Measurements from ENCODE around the gene SLC22A6. TPM values are rescaled to one million over a fixed set of nuclear protein-coding genes. Genes with fewer than 3 reads are reported as not detected.

Gene SLC22A6
- total and polyA plus RNA-seq, 10 donors, result not detected

Small RNAs within 50 kb of the gene (small RNA-seq; reads per million reads assigned to genes)
- gene RN7SL259P, result 0 reads per million in 4 donors

Other genes with a start within 250 kb of the SLC22A6 start
- 10 to 100 TPM in 5 of 7 donors, 1 to 10 TPM in 2; 6.6 to 14.5 (median 11.1) TPM for gene ZBTB3, start 230.8 kb downstream of the SLC22A6 start, total RNA-seq
- gene ZBTB3, start 230.8 kb downstream of the SLC22A6 start, polyA plus RNA-seq, result 1 to 10 TPM; 3.2 to 4.9 (median 3.9) TPM
- 10 to 100 TPM; 52.1 to 74.0 (median 60.2) TPM for gene POLR2G, start 223.4 kb downstream of the SLC22A6 start, total RNA-seq
- 100 to 1,000 TPM; 129 to 153 (median 135) TPM for gene POLR2G, start 223.4 kb downstream of the SLC22A6 start, polyA plus RNA-seq
- gene TAF6L, start 213.6 kb downstream of the SLC22A6 start, total RNA-seq, result 10 to 100 TPM; 16.6 to 28.8 (median 23.7) TPM
- gene TAF6L, start 213.6 kb downstream of the SLC22A6 start, polyA plus RNA-seq, result 10 to 100 TPM; 11.9 to 37.5 (median 21.1) TPM
- gene TMEM179B, start 197.6 kb downstream of the SLC22A6 start, total RNA-seq, result 10 to 100 TPM; 39.0 to 80.8 (median 48.3) TPM
- gene TMEM179B, start 197.6 kb downstream of the SLC22A6 start, polyA plus RNA-seq, result 10 to 100 TPM; 46.1 to 57.1 (median 54.6) TPM
- 10 to 100 TPM; 11.2 to 27.8 (median 13.6) TPM for gene TMEM223, start 193.0 kb downstream of the SLC22A6 start, total RNA-seq
- gene TMEM223, start 193.0 kb downstream of the SLC22A6 start, polyA plus RNA-seq, result 10 to 100 TPM; 19.0 to 32.8 (median 25.0) TPM
- gene NXF1, start 179.5 kb downstream of the SLC22A6 start, total RNA-seq, result 100 to 1,000 TPM in 4 of 7 donors, 10 to 100 TPM in 3; 87.7 to 125 (median 118) TPM
- 100 to 1,000 TPM in 2 of 3 donors, 10 to 100 TPM in 1; 83.1 to 271 (median 194) TPM for gene NXF1, start 179.5 kb downstream of the SLC22A6 start, polyA plus RNA-seq
- gene STX5, start 152.9 kb downstream of the SLC22A6 start, total RNA-seq, result 10 to 100 TPM; 40.5 to 50.7 (median 43.7) TPM
- 10 to 100 TPM; 20.9 to 27.0 (median 23.5) TPM for gene STX5, start 152.9 kb downstream of the SLC22A6 start, polyA plus RNA-seq
- gene TEX54, start 152.1 kb downstream of the SLC22A6 start, total RNA-seq, result not detected
- gene TEX54, start 152.1 kb downstream of the SLC22A6 start, polyA plus RNA-seq, result not detected
- 10 to 100 TPM; 29.0 to 62.2 (median 46.4) TPM for gene WDR74, start 145.4 kb downstream of the SLC22A6 start, total RNA-seq
- 10 to 100 TPM; 56.0 to 66.2 (median 60.1) TPM for gene WDR74, start 145.4 kb downstream of the SLC22A6 start, polyA plus RNA-seq
- gene SLC3A2, start 104.1 kb downstream of the SLC22A6 start, total RNA-seq, result 100 to 1,000 TPM; 102 to 138 (median 114) TPM
- gene SLC3A2, start 104.1 kb downstream of the SLC22A6 start, polyA plus RNA-seq, result 10 to 100 TPM; 48.7 to 58.4 (median 52.8) TPM
- not detected for gene CHRM1, start 63.6 kb downstream of the SLC22A6 start, total RNA-seq
- not detected for gene CHRM1, start 63.6 kb downstream of the SLC22A6 start, polyA plus RNA-seq
- gene SLC22A8, start 30.9 kb upstream of the SLC22A6 start, total RNA-seq, result not detected
- not detected for gene SLC22A8, start 30.9 kb upstream of the SLC22A6 start, polyA plus RNA-seq
- not detected for gene SLC22A24, start 159.3 kb upstream of the SLC22A6 start, total RNA-seq
- gene SLC22A24, start 159.3 kb upstream of the SLC22A6 start, polyA plus RNA-seq, result not detected

All from spleen (tissue), 11 donors.